DMS153 treated with DMSO at 0.1 percent for 48 hours (cell line): Measurements from ENCODE around the gene RGS6.

Source experiments
- DNase-seq: peaks from one replicate; lab custom pipeline; 2025; ENCODE audit not compliant: unreplicated experiment; lab: John Stamatoyannopoulos, UW

The RGS6 gene

DNA sequence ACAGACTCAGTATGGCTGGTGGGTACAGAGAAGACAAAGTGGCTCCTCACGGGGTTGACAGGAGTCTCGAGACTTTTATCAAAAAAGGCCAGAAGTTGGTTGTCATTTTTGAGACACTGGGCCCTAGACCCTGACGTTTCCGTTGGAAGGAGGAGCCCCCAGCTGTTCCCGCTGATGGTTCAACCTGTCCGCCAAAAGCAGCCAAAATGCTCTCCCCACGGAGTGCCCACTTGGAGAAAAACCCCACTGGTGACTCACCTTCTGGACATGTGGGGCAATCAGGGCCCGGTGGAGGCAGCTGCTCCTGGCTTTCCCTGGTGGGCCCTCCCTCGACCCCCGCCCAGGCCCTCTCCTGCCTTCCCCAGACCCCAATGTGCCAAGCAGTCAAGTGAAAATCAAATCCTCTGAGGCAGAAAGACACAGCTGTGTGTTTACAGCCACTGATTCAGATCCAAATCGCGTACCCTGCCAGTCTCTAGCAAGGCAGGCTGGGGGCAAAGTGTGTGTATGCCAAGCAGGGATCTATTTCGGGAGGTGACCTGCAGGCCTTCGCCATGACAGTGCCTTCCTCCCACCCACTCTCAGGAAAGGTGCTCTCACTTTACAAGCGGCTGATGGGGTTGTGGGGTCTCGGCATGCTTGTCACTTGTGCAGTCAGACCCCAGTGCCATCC lies 614.3 kb downstream of the RGS6 start:
- no peak for DNase-seq

DNA sequence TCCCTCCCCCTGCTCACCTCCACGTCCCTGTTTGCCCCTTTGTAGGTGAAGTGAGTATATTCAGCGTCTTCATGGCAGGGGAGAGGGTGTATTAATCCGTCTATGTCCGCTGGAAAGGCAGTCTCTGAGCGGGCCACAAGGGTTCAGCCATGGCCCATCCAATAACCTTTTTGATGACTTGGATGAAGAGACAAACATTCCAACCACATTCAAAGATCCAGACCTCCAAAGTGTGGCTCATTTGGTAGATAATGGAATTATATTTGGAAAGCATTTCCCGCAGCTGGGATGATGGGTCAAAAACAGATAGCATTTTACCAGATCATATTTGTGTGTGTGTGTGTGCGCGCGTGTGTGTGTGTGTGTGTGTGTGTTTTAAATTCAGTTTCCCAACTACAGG lies 615.8 kb downstream of the RGS6 start:
- no peak for DNase-seq

DNA sequence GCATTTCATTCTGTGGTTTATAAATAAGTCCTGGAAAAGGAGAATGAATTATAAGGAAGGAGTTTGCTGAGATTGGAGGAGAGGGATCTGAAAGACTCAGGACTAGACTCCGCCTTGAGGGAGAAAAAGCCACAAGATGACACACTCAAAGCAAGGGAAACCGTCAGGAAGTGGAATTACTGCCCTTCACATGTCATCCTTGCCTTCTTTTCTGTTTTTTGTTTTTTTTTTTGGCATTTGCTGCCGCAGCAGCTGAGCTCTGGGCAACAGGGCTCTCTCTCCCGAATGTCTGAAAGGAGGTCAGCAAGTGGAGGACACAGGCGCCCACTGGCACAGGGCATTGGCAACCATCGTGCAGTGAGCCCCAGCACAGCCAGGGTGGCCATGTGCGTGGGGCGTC lies 616.8 kb downstream of the RGS6 start:
- no peak for DNase-seq

DNA sequence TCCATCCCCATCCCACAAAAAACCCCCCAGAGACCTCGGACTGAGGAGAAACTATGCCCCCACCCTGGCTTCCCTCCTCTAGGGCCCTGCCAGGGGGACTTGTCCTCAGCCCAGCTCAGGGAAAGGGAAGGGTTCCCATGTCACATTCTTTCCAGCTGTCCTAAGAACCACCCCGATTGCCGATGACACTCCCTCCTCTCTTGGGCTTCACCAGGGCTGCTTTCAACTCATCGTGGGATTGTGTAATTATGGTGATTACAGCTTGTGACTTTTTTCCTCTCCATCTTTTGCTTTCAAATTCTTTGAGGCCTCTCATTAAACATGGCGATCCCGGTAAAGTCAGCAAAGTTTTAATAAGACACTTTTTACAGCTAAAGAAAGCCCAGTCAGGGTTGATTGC lies 617.6 kb downstream of the RGS6 start:
- DNase-seq, result no peak

DNA sequence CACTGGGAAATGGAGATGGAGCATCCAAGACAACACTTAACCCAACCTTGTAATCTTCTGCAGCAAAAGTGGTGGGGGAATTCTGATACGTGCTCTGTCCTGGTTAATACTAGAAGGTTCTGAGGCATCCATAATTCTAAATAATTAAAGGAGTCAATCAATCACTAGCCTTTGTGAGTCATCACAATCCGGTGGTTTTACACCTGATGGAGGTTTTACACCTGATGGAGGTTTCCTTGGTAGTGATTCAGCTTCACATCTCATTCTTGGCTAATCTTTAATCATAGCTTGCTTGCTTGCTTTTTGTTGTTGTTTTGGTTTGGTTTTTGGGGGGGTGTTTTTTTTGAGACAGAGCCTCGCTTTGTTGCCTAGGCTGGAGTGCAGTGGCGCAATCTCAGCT lies 618.3 kb downstream of the RGS6 start:
- DNase-seq, result no peak

DNA sequence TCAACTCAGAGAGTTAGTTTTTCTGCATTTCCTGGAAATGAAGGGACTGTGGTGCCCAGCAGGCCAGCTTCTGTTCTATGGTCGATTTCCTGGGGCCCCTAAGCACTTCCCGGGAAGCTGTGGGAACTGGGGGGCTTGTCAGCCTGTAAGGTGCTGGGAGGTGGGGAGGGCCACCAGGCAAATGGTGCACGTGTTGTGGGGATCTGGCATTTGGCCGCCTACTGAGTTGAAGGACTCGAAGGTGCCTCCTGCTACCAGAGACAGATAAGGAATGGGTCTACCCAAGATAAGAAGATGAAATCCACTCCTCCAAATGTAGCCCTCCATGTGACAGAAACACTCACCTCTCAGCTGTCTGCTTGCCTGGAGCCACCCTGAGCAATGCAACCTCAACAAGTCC lies 620.0 kb downstream of the RGS6 start:
- DNase-seq, result no peak

DNA sequence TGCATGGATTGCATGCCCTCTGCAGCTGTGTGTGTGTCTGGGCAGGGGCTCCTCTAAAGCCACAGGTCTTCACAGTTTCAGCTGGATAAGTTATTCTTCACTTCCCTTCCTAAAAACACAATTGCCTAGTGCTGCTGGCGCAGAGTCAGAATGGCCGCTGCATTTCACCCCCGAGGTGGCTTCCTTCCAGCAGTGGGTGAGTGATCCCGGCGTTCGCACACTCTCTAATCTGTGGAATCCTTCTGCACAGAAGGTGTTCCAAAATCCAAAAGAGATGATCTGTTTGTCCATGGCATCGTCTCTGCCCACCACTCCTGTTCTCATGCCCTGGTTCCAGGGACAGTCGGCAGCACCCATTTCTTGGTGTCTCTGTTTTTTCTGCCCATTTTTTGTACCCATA lies 620.9 kb downstream of the RGS6 start:
- no peak for DNase-seq

DNA sequence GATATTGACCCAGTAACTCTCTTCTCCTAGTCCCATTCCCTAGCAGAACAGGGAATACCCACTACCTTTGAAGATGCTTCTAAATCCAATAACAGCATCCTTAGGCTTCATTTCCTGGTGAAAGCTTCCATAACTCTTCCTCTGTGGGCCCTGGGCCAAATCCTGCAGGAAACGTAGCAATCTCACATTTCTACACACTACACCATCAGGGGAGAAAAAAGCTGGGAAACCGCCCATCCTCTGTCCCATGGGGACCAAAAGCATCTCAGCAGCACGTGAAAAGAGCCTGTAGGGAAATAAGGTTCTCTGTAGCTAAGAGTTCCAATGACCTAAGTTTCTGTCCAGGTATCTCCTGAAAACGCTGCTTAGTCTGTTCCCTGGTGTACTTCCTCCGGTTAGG lies 621.4 kb downstream of the RGS6 start:
- DNase-seq, result no peak

DNA sequence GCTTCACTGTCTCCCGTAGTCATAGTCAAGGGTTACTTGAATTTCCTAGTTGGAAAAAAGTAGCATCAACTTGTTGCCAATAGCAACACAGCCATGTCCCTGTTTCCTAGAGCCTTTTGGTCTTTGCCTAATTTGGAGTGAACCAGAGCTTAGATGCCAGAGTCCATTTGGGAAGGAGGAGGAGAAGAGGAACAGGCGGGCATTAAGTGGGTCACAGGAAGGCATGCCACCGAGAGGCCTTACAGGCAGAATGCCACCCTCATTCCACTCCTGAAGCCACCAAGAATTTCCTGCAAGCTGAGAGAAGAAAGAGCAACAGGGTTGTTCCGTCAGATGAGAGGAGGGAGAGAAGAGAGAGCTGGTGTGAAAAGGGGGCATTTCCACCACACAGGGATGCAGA lies 622.2 kb downstream of the RGS6 start:
- no peak for DNase-seq

DNA sequence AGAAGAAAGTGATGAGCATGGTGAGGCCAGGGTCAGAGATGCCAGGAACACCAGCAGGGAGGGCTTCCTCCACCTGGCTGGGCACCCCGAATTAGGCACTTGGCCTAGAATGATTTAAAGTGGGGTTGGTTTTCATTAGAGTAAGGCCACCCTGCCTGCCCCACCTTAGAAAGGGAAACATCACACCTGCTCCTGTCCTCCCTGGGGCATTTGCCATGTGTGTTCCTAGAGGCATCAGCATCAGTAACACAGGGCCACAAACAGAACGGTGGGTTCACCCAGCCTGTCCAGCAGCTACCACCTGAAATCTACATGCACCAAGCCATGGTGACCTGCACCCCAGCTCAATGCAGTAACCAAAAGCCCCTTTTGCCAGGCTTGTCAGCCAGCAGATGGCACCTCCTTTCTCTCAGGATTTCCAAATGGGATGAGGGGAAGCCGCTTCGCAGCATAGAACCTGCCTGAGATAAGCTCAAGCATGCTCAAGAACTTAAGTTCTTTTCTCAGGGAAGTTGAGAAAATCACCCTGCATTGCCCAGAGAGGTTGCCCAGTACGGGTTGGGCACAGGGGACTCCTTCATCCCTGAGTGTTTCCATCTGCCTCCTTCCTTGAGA lies 622.9 kb downstream of the RGS6 start:
- DNase-seq, result no peak

DNA sequence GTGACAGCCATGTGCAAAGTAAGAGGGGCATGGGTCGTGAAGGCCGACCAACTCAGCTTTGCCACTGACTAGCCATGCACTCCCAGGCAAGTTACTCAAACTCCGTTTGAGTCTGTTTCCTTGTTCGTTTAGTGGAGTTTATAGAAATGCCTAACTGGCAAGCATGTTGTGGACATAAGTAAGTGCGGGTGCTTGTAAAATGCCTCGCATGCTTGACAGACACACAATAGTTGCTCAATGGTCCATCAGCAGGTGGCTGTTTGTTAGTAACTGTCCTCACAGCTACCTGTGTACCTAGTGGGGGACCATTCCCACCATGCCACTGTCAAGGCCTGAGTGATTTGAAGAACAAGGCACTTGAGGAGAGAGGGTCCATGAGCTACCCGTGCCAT lies 623.4 kb downstream of the RGS6 start:
- DNase-seq, result no peak

DNA sequence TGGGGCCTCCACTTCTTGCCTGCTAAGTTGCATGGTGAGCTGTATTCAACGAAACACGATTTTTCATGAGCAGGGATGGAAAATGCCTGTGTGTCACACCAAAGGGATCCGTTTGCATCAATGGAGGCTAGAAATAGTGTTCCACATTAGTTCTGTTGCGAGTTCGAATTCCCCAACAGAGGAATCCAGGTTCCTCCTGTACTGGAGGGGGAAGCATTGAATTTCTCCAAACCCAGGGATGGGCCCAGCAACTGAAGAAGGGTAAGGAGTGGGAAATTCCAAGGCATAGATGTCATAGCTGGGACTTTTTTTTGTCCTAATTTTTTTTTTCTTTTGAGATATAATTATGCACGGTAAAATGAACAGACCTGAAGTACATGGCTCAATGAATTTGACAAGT lies 625.4 kb downstream of the RGS6 start:
- DNase-seq, result no peak

DNA sequence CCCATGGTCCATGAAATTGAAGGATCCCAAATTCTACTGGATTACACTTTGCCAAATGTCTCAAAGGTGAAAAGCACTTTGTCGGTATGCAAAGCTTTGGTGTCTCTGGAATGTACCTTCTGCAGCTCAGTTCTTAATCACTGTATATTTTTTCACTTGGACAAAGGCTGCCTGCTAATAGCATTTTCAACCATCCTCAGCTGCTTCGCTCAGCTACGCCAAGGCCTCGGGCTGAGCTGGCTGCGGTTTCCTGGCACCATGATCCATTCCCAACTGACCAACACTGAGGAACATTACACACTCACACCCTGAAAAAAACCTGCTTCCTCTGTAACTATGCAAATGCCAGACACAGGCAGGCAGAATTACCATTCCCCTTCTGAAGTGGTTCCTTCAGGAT lies 626.5 kb downstream of the RGS6 start:
- DNase-seq, result no peak

DNA sequence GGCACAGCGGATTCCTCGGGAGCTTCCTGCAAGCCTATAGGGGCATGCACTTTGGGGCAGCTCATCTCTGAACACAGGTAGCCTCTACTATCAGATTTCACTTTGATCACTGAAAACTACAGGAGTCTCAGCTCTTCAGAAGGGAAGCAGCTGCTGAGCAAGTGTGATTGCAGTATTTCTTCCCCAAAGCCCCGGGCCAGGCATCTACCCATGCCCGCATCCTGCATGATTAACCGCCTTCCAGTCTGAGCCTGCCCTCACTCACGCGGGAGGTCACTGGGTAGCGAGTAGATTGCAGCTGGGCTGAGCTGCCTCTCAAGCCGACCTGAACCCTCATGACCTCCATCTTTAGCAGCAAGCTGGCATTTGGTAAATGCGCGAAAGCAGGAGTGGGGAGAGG lies 627.0 kb downstream of the RGS6 start:
- no peak for DNase-seq

DNA sequence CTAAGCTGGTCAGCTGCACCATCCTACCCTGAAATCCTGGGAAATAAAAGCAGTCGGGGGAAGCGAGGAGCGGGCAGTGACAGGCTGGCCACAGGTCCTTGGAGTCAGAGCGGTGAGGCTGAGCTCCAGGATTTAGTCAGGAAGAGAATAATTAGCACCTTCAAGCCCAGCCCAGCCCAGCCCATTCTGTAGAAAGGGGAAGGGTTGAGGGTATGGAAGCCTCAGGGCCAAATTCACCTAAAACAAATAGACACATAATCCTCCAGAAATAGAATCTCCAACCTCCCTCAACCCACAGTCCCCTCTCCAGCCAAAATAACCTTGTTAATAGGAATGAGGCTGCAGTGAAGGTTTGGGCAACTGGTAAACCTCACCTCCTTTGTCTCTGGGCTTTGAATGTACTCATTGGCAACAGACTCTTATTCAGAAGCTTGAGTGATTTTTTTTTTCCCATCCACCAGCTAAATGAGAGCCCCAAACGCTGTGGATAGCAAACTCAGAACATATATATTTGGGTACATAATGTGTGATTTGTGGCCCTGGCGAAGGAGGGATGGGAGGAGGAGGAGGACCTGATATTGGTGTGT lies 627.5 kb downstream of the RGS6 start:
- no peak for DNase-seq

DNA sequence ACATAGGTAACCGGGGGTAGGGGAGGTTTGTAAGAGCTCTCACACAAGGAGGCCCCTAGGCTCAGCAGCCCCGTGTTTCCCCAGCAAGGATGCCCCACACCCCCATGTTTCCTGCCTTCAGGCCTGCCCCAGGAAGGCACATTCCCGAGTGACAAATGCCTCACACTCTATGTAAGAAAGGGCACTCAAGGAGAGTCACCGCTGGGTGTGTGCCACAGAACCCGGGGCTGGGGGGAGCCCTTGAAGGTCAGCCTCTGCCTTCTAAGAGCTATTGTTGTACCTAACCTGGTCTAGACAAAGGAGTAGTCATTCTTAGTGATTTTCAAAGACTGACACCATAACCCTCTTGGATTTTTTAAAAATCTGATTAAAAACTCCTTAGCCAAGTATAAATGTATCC lies 628.1 kb downstream of the RGS6 start:
- no peak for DNase-seq

DNA sequence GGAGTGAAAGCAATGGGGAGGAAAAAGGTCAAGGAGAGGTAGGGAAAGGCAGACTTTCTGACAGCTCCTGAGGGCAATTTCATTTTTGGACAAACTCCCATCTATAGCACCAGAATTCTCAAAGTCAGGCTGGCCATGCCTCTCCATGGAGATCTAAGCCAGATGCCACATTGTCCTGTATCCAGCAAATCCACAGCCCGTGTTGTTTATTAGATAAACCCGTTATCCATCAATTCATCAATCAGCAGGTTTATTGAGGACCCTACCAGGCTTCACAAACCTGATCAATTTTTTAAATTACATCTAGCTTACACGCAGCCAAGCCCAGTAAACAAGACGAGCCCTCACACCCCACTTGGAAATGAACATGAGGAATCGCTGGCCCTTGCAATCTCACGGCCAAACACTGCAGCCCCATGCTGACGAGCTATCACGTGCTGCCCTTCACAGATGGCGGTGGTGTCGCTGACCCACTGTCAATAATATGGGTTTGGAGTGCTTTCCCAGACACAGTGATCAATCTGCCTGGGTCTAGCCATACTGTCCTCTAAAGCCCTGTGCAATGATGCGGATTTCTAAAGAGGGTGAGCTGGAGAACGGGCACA lies 628.8 kb downstream of the RGS6 start:
- DNase-seq, result no peak

DNA sequence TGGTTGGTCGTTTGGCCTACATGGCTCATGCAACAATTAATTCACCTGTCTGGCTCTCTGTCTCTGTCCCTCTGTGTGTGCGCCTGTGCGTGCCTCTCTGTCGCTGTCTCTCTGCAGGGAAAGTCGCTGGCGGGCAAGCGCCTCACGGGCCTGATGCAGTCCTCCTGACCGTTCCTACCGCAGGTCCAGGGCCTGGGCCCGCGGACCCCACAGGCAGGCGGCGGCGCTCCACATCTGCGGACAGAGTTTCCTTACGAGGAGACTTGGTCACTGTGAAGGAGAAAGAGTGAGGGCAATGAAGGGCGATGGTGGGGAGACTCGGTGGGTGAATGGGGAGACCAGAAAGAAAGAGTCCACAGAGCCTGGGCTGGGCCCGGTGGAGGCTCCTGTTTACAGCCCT lies 630.1 kb downstream of the RGS6 start:
- no peak for DNase-seq

DNA sequence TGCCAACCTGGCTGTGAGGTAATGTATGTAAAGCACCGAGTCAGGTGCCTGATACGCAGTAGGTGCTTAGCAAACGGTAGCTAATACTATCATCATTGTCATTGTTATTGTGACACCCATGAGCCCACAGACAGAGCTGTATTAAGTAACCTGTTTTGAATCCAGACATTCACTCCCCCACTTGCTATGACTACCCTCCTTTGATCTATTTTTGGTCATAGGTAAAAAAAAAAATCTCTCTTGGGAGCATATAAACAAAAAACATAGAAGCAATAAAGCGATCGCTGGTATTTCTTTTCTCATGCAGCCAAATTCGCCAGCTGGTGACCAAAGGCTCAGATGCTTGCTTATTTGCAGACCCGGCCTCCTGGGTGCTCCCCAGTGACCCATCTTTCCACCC lies 631.4 kb downstream of the RGS6 start:
- DNase-seq, result no peak

DNA sequence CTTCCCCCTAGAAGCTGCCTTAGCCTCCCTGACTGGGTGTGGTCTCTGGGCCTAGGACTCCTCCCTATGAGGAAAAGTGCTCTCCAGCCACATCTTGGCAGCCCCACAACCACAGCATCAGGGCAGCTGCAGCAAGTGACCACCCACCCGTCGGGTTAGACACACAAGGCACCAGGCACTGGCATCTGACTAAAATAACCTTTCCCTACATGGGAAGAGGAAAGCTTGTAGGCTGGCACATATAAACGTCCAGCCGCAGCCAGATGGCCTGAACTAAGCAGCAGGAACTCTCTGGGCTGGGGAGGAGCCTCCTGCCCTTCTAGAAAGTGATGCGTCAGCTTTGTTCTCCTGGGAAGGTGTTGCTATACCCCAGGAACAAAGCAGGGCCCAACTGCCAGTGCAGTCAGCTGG lies 632.9 kb downstream of the RGS6 start:
- no peak for DNase-seq

DNA sequence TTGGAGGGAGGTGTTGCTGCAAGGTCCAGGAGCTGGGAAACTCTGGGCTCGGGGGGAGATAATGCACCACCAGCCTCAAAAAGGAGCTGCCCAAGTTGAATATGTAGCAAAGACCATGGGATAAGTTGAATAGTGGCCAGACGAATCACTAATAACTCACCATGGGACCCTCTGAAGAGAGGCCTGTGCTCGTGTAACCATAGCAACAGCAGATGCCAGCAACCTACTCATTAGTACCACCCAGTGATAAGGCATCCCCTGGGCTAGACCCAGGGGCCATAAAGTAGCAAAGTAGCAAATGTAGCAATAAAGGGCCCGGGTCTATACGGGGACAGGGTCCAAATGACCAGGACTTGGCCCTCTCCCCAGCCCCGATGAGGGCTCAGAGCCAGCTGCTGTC lies 633.7 kb downstream of the RGS6 start:
- no peak for DNase-seq

DNA sequence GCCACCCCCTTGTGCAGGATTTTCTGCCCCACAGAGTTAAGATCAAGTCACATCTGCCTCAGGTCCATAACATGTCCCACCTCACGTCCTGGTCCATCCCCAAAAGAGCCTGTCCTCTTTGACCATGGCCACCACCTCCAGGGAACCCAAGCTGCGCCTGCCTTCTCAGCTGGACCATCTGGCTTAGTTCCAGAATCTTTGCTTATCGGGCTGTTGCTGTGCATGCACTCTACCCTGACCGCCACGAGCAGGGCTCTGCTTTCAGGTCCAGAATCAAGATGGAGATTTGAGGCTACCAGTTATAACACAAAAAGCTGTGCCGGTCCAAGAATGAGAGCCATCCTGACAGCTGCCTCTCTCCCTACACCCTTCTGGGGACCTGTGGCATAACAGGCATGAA lies 635.0 kb downstream of the RGS6 start:
- DNase-seq, result no peak
